Activated T-helper 2 cell treated with anti-CD3 and anti-CD28 coated beads, Interferon-gamma antibody, Interleukin-2, Interleukin-4, amounts not matched to agents 10 μg/mL and 5 μg/mL and 100 μg/mL, durations not matched to agents 14 hours and 24 hours and 36 hours (primary cell): ENCODE results near the gene ZNF844. TPM values are rescaled to one million over a fixed set of nuclear protein-coding genes. Genes with fewer than 3 reads are reported as not detected.
"Not testable (repeated sequence)": the region's sequence is repeated elsewhere in the genome, so short reads cannot be mapped to it uniquely, and the experiment has no call there.

Experiments
- DNase-seq: peaks from one replicate; pipeline ENCODE4 v3.0.0; 2021; ENCODE audit warnings: low spot score
- H3K27ac Mint-ChIP-seq: one replicate; pipeline ENCODE4 v1.8.0; 2021; ENCODE audit warnings: mixed read lengths
- H3K27me3 Mint-ChIP-seq: one replicate; pipeline ENCODE4 v1.8.0; 2021; ENCODE audit warnings: low read depth, mixed read lengths
- H3K36me3 Mint-ChIP-seq: one replicate; pipeline ENCODE4 v1.8.0; 2021; ENCODE audit warnings: low read depth, mixed read lengths
- H3K4me1 Mint-ChIP-seq: one replicate; pipeline ENCODE4 v1.8.0; 2021; ENCODE audit warnings: low read depth, mixed read lengths
- H3K4me3 Mint-ChIP-seq: one replicate; pipeline ENCODE4 v1.8.0; 2021; ENCODE audit warnings: low read depth, mild to moderate bottlenecking, moderate library complexity, mixed read lengths
- H3K9me3 Mint-ChIP-seq: one replicate; pipeline ENCODE4 v1.8.0; 2021; ENCODE audit warnings: mixed read lengths
- intact Hi-C: fragments of 100-400 bp; cut with micrococcal nuclease; formaldehyde crosslinking; loops from one replicate; pipeline ENCODE4 v1.15.1; 2023
- total RNA-seq: library from RNA; stranded (reverse); gene quantifications from 2 replicates; pipeline ENCODE4 v1.2.3, GENCODE V29; 2022

ZNF844 gene
- total RNA-seq, 1 donor from 2014 or later, result 1.7 TPM

- intact Hi-C loops, H3K27me3 Mint-ChIP-seq, DNase-seq, H3K4me3 Mint-ChIP-seq, H3K4me1 Mint-ChIP-seq, H3K27ac Mint-ChIP-seq: not testable (repeated sequence)
- Mint-ChIP-seq H3K9me3 (peaks cover 30% of the 10 kb centered on the region), H3K36me3 (peaks cover 42% of the 10 kb centered on the region)
Measured at GRCh38 chr19:12103909-12104308, 39.4 kb downstream of the ZNF844 start.

GRCh38 chr19:12111176-12111575 lies 46.6 kb downstream of the ZNF844 start:
- intact Hi-C loops, result no loop called here
- peaks cover 49% of the 10 kb centered on the region for H3K36me3 Mint-ChIP-seq

GRCh38 chr19:12111943-12112637 lies 47.6 kb downstream of the ZNF844 start:
- Mint-ChIP-seq H3K27me3 (no peaks in the 10 kb centered on the region), H3K27ac (no peak overlapping the region), H3K36me3 (peaks cover 48% of the 10 kb centered on the region), H3K9me3 (peaks cover 55% of the 10 kb centered on the region), H3K4me1 (no peaks in the 10 kb centered on the region), H3K4me3 (no peak overlapping the region)
- no peak for DNase-seq
- intact Hi-C loops, result no loop called here

More at GRCh38 chr19:12111176-12111575, 46.6 kb downstream of the ZNF844 start:
- H3K4me3 Mint-ChIP-seq, result no peak overlapping the region
- H3K9me3 Mint-ChIP-seq, result peaks cover 58% of the 10 kb centered on the region
- no peak for DNase-seq
- H3K4me1 Mint-ChIP-seq, result no peaks in the 10 kb centered on the region
- no peak overlapping the region for H3K27ac Mint-ChIP-seq
- H3K27me3 Mint-ChIP-seq, result no peaks in the 10 kb centered on the region

GRCh38 chr19:12112701-12113100 lies 48.2 kb downstream of the ZNF844 start:
- peaks cover 58% of the 10 kb centered on the region for H3K9me3 Mint-ChIP-seq
- no peak overlapping the region for H3K27ac Mint-ChIP-seq
- no peak for DNase-seq
- intact Hi-C loops, result no loop called here
- no peaks in the 10 kb centered on the region for H3K4me1 Mint-ChIP-seq
- H3K27me3 Mint-ChIP-seq, result no peaks in the 10 kb centered on the region
- H3K36me3 Mint-ChIP-seq, result peaks cover 48% of the 10 kb centered on the region
- no peak overlapping the region for H3K4me3 Mint-ChIP-seq

- intact Hi-C loops, result no loop called here
- peaks cover 58% of the 10 kb centered on the region for H3K9me3 Mint-ChIP-seq
Measured at GRCh38 chr19:12113121-12113520, 48.6 kb downstream of the ZNF844 start.

GRCh38 chr19:12117201-12117970 lies 52.9 kb downstream of the ZNF844 start:
- Mint-ChIP-seq H3K4me1 (no peaks in the 10 kb centered on the region), H3K27me3 (no peaks in the 10 kb centered on the region), H3K9me3 (peaks cover 44% of the 10 kb centered on the region), H3K36me3 (peaks cover 22% of the 10 kb centered on the region), H3K4me3 (no peak overlapping the region), H3K27ac (no peak overlapping the region)
- DNase-seq, result no peak
- intact Hi-C loops, result no loop called here

More at GRCh38 chr19:12113121-12113520, 48.6 kb downstream of the ZNF844 start:
- no peak overlapping the region for H3K27ac Mint-ChIP-seq
- no peak for DNase-seq
- H3K4me3 Mint-ChIP-seq, result no peak overlapping the region
- H3K27me3 Mint-ChIP-seq, result no peaks in the 10 kb centered on the region
- no peaks in the 10 kb centered on the region for H3K4me1 Mint-ChIP-seq
- H3K36me3 Mint-ChIP-seq, result peaks cover 48% of the 10 kb centered on the region

- H3K9me3 Mint-ChIP-seq, result peaks cover 57% of the 10 kb centered on the region
- no peak for DNase-seq
- H3K36me3 Mint-ChIP-seq, result peaks cover 23% of the 10 kb centered on the region
- H3K27me3 Mint-ChIP-seq, result no peaks in the 10 kb centered on the region
- no peak overlapping the region for H3K4me3 Mint-ChIP-seq
- H3K4me1 Mint-ChIP-seq, result no peaks in the 10 kb centered on the region
- H3K27ac Mint-ChIP-seq, result no peak overlapping the region
- intact Hi-C loops, result no loop called here
Measured at GRCh38 chr19:12126707-12127106, 62.2 kb downstream of the ZNF844 start.

Other genes with a start within 250 kb of the ZNF844 start
- gene ZNF439, start 216.0 kb upstream of the ZNF844 start, total RNA-seq, result 4.3 and 5.1 TPM in 2 replicates
- gene ZNF69, start 176.9 kb upstream of the ZNF844 start, total RNA-seq, result 1.1 and 1.6 TPM in 2 replicates
- 14.5 and 14.6 TPM in 2 replicates for gene ZNF700, start 139.6 kb upstream of the ZNF844 start, total RNA-seq
- 0.43 and 0.74 TPM in 2 replicates for gene ZNF763, start 99.7 kb upstream of the ZNF844 start, total RNA-seq
- 0.55 TPM in 2 replicates for gene ZNF433, start 29.1 kb upstream of the ZNF844 start, total RNA-seq
- gene ZNF878, start 11.8 kb upstream of the ZNF844 start, total RNA-seq, result 0.98 and 1.3 TPM in 2 replicates
- 4.1 and 4.3 TPM in 2 replicates for gene ZNF20, start 75.6 kb downstream of the ZNF844 start, total RNA-seq
- 3.1 and 4.1 TPM in 2 replicates for gene ZNF625, start 92.0 kb downstream of the ZNF844 start, total RNA-seq
- gene ZNF136, start 98.4 kb downstream of the ZNF844 start, total RNA-seq, result 7.7 and 9.7 TPM in 2 replicates
- 8.6 and 8.7 TPM in 2 replicates for gene ZNF44, start 230.2 kb downstream of the ZNF844 start, total RNA-seq